Panc1 (cell line): ENCODE data around the gene RNF38. TPM values are rescaled to one million over a fixed set of nuclear protein-coding genes. Genes with fewer than 3 reads are reported as not detected.

ENCODE experiments used
- ATAC-seq: fragments of 200-7000 bp; cut with Tn5 transposase; 2 replicates; pipeline ENCODE4 v1.9.1; 2020; ENCODE audit warnings: mild to moderate bottlenecking, moderate library complexity
- BruUV-seq: library from RNA; stranded (reverse); fragments of 400-500 nt; replicated peaks from 2 replicates; lab custom pipeline; 2021; lab: Mats Ljungman, UMichigan
- CTCF ChIA-PET: fragments of 300-600 bp; sonication (Branson Sonifier 250); formaldehyde crosslinking; loops from one replicate; lab custom pipeline; 2022; ENCODE audit warnings: antibody characterized with exemption; lab: Charles Lee
- POLR2A ChIA-PET: fragments of 300-600 bp; sonication (Branson Sonifier 250); formaldehyde crosslinking; loops from one replicate; lab custom pipeline; 2022; ENCODE audit warnings: antibody characterized with exemption; lab: Charles Lee
- DNase-seq: peaks from one replicate; pipeline ENCODE4 v3.0.0-alpha.2; 2010; ENCODE audit warnings: low read depth, low spot score
- H3K27ac ChIP-seq: 2 replicates; pipeline ENCODE4 v1.5.1; 2011; ENCODE audit warnings: mild to moderate bottlenecking, low read length, inconsistent platforms
- H3K27me3 ChIP-seq: fragments of 200-500 bp; sonication (Bioruptor generic); 2 replicates; pipeline ENCODE4 v1.6.0; 2014; ENCODE audit warnings: low read length, inconsistent platforms; ENCODE audit not compliant: control insufficient read depth, insufficient read depth
- H3K36me3 ChIP-seq: fragments of 200-500 bp; sonication (Bioruptor generic); 2 replicates; pipeline ENCODE4 v1.5.1; 2014; ENCODE audit warnings: inconsistent platforms, mild to moderate bottlenecking, low read length, moderate library complexity; ENCODE audit not compliant: control insufficient read depth, insufficient read depth
- H3K4me1 ChIP-seq: 2 replicates; pipeline ENCODE4 v1.5.1; 2011; ENCODE audit warnings: inconsistent platforms, mild to moderate bottlenecking, low read length, moderate library complexity; ENCODE audit not compliant: control insufficient read depth, insufficient read depth
- H3K4me3 ChIP-seq, 2 experiments: 2 replicates each; pipeline ENCODE4 v1.5.1; 2011 to 2012; ENCODE audit warnings: low read depth in 2 of 2, low read length in 2 of 2, mild to moderate bottlenecking in 2 of 2, inconsistent platforms in 1 of 2, moderate library complexity in 1 of 2
- H3K9me3 ChIP-seq: fragments of 200-500 bp; sonication (Bioruptor generic); 2 replicates; pipeline ENCODE4 v1.5.1; 2014; ENCODE audit warnings: low read depth, mild to moderate bottlenecking, inconsistent platforms, low read length, moderate library complexity; ENCODE audit not compliant: control insufficient read depth, insufficient read depth
- POLR2AphosphoS5 ChIP-seq: IDR thresholded peaks from 2 replicates; pipeline ENCODE4 v1.6.1; 2012; ENCODE audit warnings: mild to moderate bottlenecking, low read depth, low read length, moderate library complexity
- SIN3A ChIP-seq: IDR thresholded peaks from 2 replicates; pipeline ENCODE4 v1.6.1; 2012; ENCODE audit warnings: low read depth, mild to moderate bottlenecking, low read length, moderate library complexity, borderline replicate concordance; ENCODE audit not compliant: insufficient read depth
- TCF7L2 ChIP-seq: IDR thresholded peaks from 2 replicates; pipeline ENCODE4 v1.6.1; 2011; ENCODE audit warnings: mild to moderate bottlenecking, low read depth, low read length, inconsistent platforms
- in situ Hi-C: cut with HindIII; loops from 2 replicates; pipeline ENCODE4 v1.10.0; 2016; ENCODE audit warnings: low sequenced_read_pairs, low pct_unique_long_range_greater_than_20kb
- intact Hi-C: fragments of 100-400 bp; cut with micrococcal nuclease; formaldehyde crosslinking; loops from one replicate; pipeline ENCODE4 v1.10.0; 2022; ENCODE audit not compliant: unreplicated experiment
- total RNA-seq: library from RNA; stranded (reverse); gene quantifications from one replicate; pipeline ENCODE4 v1.2.1, GENCODE V29; 2021; ENCODE audit not compliant: unreplicated experiment
- TF ChIP-seq, protein P1 (sequence below), 2 experiments: IDR thresholded peaks; 2 replicates each; pipeline ENCODE4 v1.6.1; 2011 to 2012; ENCODE audit warnings: low read depth in 2 of 2, control low read depth in 1 of 2, low read length in 1 of 2, mild to moderate bottlenecking in 1 of 2, moderate library complexity in 1 of 2; ENCODE audit not compliant: insufficient read depth in 1 of 2
- TF ChIP-seq, protein P2 (sequence below): fragments of 450-650 bp; IDR thresholded peaks from 2 replicates; pipeline ENCODE4 v1.5.1; 2017; ENCODE audit warnings: mild to moderate bottlenecking

RNF38 gene
- total RNA-seq, 1 experiment from 2014 or later = 78.0 TPM

DNA sequence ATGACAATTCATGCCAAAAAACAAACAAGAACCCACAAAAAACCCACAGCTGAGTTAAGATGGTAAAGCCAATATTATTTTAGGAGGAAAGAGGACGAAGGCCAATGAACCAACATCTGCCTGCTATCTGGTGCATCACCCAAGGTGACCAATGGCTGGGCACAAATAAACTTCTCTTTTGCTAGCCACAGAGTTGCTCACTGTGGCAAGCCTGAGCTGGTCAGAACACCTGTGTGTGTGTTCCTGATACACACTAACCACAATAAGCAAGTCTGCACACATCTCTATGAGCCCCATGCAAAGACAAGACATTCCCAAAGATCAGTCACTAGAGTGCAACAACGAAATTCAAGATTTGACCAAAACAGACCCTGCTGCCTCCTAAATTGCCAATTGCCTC, 63.1 kb downstream of the RNF38 start:
- Histone ChIP-seq H3K27ac (no peak overlapping the region), H3K4me1 (no peaks in the 10 kb centered on the region), H3K9me3 (no peaks in the 10 kb centered on the region), H3K27me3 (no peaks in the 10 kb centered on the region), H3K4me3 (no peak overlapping the region), H3K36me3 (peaks cover 36% of the 10 kb centered on the region)
- TF ChIP-seq, protein P1, sequence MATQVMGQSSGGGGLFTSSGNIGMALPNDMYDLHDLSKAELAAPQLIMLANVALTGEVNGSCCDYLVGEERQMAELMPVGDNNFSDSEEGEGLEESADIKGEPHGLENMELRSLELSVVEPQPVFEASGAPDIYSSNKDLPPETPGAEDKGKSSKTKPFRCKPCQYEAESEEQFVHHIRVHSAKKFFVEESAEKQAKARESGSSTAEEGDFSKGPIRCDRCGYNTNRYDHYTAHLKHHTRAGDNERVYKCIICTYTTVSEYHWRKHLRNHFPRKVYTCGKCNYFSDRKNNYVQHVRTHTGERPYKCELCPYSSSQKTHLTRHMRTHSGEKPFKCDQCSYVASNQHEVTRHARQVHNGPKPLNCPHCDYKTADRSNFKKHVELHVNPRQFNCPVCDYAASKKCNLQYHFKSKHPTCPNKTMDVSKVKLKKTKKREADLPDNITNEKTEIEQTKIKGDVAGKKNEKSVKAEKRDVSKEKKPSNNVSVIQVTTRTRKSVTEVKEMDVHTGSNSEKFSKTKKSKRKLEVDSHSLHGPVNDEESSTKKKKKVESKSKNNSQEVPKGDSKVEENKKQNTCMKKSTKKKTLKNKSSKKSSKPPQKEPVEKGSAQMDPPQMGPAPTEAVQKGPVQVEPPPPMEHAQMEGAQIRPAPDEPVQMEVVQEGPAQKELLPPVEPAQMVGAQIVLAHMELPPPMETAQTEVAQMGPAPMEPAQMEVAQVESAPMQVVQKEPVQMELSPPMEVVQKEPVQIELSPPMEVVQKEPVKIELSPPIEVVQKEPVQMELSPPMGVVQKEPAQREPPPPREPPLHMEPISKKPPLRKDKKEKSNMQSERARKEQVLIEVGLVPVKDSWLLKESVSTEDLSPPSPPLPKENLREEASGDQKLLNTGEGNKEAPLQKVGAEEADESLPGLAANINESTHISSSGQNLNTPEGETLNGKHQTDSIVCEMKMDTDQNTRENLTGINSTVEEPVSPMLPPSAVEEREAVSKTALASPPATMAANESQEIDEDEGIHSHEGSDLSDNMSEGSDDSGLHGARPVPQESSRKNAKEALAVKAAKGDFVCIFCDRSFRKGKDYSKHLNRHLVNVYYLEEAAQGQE (IDR thresholded peaks at IDR 0.05; ENCODE audit: insufficient read depth in 1 of 2, low read depth in 2 of 2, low read length in 1 of 2) = no peak
- TF ChIP-seq, protein P2, sequence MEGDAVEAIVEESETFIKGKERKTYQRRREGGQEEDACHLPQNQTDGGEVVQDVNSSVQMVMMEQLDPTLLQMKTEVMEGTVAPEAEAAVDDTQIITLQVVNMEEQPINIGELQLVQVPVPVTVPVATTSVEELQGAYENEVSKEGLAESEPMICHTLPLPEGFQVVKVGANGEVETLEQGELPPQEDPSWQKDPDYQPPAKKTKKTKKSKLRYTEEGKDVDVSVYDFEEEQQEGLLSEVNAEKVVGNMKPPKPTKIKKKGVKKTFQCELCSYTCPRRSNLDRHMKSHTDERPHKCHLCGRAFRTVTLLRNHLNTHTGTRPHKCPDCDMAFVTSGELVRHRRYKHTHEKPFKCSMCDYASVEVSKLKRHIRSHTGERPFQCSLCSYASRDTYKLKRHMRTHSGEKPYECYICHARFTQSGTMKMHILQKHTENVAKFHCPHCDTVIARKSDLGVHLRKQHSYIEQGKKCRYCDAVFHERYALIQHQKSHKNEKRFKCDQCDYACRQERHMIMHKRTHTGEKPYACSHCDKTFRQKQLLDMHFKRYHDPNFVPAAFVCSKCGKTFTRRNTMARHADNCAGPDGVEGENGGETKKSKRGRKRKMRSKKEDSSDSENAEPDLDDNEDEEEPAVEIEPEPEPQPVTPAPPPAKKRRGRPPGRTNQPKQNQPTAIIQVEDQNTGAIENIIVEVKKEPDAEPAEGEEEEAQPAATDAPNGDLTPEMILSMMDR = no peak
- TF ChIP-seq SIN3A (no peak), TCF7L2 (no peak), POLR2AphosphoS5 (no peak)
- in situ Hi-C loops (no loop called here), intact Hi-C loops (no loop called here)
- POLR2A ChIA-PET = no interaction called here
- BruUV-seq = no TSS peak
- CTCF ChIA-PET = no interaction called here
- ATAC-seq (no peak), DNase-seq (no peak)

DNA sequence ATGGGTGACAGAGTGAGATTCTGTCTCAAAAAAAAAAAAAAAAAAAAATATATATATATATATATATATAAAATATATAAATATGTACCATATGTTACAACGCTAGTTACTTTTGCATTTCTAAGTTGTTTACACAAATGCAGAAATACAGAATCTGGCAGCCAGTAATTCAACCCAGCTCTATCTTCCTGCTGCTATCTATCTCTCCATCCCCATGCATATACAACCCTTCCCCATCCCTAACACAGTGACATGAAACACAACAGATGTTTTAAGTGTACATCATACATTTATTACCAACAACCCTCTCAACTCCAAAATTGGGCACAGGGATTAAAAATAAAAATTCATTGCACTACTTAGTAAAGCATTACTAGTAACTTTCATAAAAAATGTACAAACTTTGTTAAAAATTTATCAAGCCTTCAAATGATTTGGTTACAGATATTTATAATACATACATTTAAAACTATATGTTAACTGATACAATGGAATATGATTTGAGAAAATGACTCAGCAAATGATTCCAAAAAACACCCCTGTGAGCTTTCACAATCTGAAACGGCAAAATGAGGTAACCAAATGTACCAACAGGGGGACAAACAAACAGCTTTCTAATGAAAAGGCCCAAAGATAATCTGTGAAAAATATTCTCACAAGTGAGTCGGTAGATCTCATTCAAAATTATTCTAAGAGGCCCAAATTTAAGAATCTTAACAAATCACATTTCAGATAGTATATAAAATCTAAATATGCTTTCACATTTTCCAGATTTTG, 63.8 kb downstream of the RNF38 start:
- TF ChIP-seq, protein P2 = no peak
- TF ChIP-seq POLR2AphosphoS5 = no peak
- TF ChIP-seq, protein P1 (IDR thresholded peaks at IDR 0.05; ENCODE audit: insufficient read depth in 1 of 2, low read depth in 2 of 2, low read length in 1 of 2) = no peak
- TF ChIP-seq TCF7L2 = no peak
- no peak for TF ChIP-seq SIN3A
- Histone ChIP-seq H3K36me3 (peaks cover 31% of the 10 kb centered on the region), H3K9me3 (no peaks in the 10 kb centered on the region), H3K27ac (no peak overlapping the region), H3K4me3 (no peak overlapping the region), H3K4me1 (no peaks in the 10 kb centered on the region), H3K27me3 (no peaks in the 10 kb centered on the region)
- no TSS peak for BruUV-seq
- ChIA-PET CTCF (no interaction called here), POLR2A (interaction anchor here (0.7 kb wide), 1 partner anchor 223 kb away, joined by 7 read pairs; no protein-coding TSS in a partner anchor)
- in situ Hi-C loops = no loop called here
- DNase-seq = no peak
- ATAC-seq = no peak
- intact Hi-C loops = no loop called here
